ENCODE measurements around the gene PDE10A.

PDE10A gene

DNA sequence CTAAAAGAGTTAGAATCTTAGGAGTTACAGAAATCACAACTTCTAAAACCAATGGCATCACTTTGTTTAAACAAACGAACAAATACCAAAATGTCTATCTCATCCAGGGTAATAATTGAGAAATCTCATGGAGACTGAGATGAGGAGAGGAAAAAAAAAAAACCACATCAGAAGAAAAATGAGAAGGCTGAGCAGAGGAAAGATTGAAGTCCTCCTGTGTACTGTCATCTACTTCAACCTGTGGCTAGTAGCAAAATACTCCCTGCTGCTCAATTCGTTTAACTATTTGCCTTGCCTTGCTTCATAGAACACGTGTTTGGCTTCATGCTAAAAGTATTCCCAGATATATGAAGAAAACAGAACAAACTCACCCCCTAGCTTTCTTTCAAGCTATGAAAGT, 143.7 kb downstream of the PDE10A start:
- intact Hi-C loops (cut with DNase I; ENCODE audit: low total_unique reads) = no loop called here
- H3K27me3 ChIP-seq = no peaks in the 10 kb centered on the region
- no peak overlapping the region for H3K4me3 ChIP-seq
- TF ChIP-seq, protein P1, sequence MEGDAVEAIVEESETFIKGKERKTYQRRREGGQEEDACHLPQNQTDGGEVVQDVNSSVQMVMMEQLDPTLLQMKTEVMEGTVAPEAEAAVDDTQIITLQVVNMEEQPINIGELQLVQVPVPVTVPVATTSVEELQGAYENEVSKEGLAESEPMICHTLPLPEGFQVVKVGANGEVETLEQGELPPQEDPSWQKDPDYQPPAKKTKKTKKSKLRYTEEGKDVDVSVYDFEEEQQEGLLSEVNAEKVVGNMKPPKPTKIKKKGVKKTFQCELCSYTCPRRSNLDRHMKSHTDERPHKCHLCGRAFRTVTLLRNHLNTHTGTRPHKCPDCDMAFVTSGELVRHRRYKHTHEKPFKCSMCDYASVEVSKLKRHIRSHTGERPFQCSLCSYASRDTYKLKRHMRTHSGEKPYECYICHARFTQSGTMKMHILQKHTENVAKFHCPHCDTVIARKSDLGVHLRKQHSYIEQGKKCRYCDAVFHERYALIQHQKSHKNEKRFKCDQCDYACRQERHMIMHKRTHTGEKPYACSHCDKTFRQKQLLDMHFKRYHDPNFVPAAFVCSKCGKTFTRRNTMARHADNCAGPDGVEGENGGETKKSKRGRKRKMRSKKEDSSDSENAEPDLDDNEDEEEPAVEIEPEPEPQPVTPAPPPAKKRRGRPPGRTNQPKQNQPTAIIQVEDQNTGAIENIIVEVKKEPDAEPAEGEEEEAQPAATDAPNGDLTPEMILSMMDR (IDR thresholded peaks at IDR 0.05) = no peak
- H3K27ac ChIP-seq = no peak overlapping the region
- no peaks in the 10 kb centered on the region for H3K36me3 ChIP-seq
- no peaks in the 10 kb centered on the region for H3K9me3 ChIP-seq
- H3K4me1 ChIP-seq = no peaks in the 10 kb centered on the region
- no peak for DNase-seq

DNA sequence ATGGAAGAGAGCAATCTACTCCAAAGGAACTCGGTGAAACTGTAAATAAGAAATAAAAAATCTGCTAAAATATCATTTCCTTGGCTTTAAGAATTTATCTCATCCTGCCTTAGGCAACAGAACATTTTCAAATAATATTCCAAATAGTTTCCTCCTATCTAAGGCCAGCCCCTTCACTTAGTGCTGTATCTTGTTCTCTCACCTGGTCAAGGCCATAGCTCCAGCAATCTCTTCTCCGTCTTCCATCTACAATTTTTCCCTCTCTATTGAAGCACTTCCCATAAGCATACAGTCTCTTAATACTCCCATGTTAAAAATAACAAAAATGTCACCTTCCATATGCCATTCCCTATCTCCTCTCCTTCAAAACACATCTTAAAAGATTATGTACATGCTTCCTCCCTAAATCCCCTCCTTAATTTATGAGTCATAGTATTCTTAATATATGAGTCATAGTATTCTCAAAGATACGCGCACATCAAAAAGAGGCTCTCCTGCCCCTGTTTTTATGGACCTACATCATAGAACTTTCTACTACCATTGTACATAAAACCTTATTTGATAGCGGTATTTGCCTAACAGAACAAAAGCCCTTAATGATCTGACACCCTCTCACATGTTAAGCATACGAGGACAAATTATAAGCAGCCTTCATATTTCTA, 146.9 kb downstream of the PDE10A start:
- Histone ChIP-seq H3K4me3 (no peak overlapping the region), H3K9me3 (no peaks in the 10 kb centered on the region), H3K27me3 (no peaks in the 10 kb centered on the region), H3K4me1 (no peaks in the 10 kb centered on the region), H3K27ac (no peak overlapping the region), H3K36me3 (no peaks in the 10 kb centered on the region)
- intact Hi-C loops (cut with DNase I; ENCODE audit: low total_unique reads) = no loop called here
- TF ChIP-seq, protein P1 (IDR thresholded peaks at IDR 0.05) = no peak
- DNase-seq = no peak

- Histone ChIP-seq H3K4me3 (no peak overlapping the region), H3K27me3 (no peaks in the 10 kb centered on the region), H3K36me3 (no peaks in the 10 kb centered on the region), H3K9me3 (no peaks in the 10 kb centered on the region), H3K27ac (no peak overlapping the region), H3K4me1 (no peaks in the 10 kb centered on the region)
- no peak for DNase-seq
- intact Hi-C loops (cut with DNase I; ENCODE audit: low total_unique reads) = no loop called here
- TF ChIP-seq, protein P1 (IDR thresholded peaks at IDR 0.05) = no peak
These were observed 148.4 kb downstream of the PDE10A start for GRCh38 chr6:165514621-165515020.

DNA sequence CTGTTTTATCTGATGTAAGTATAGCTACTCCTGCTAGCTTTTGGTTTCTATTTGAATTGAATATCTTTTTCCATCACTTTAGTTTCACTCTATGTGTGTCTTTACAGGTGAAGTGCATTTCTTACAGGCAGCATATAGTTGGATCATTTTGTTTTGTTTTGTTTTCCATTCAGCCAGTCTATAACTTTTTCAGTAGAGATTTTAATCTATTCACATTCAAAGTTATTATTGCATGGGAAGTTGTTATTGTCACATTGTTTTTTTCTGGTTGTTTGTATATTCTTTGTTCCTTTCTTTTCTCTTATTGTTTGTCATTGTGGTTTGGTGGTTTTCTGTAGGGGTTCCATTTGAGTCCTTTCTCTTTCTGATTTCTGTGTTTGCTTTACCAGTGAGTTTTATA, 151.2 kb downstream of the PDE10A start:
- Histone ChIP-seq H3K4me1 (no peaks in the 10 kb centered on the region), H3K27ac (no peak overlapping the region), H3K9me3 (no peaks in the 10 kb centered on the region), H3K4me3 (no peak overlapping the region), H3K36me3 (no peaks in the 10 kb centered on the region), H3K27me3 (no peaks in the 10 kb centered on the region)
- no peak for DNase-seq
- TF ChIP-seq, protein P1 (IDR thresholded peaks at IDR 0.05) = no peak
- intact Hi-C loops (cut with DNase I; ENCODE audit: low total_unique reads) = no loop called here

DNA sequence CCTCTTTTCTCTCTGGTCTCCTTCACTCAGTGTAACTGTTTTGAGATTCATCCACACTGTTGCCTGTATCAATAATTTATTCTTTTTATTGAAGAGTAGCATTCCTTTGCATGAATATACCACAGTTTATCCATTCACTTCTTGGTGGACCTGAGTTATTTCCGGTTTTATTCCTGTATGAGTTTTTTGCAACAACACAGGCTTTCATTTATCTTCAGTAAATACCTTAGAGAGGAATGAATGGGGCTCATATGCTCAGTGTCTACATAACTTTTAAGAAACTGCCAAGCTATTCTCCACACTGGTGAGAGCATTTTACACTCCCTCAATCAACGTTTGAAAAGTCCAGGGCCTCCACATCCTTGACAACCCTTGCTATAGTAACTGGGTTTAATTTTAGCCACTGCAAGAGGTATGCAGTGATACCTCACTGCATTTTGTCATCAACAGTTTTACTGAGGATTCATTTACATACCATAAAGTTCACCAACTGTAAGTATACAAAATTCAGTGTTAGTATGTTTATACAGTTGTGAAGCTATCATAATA, 154.6 kb downstream of the PDE10A start:
- Histone ChIP-seq H3K36me3 (no peaks in the 10 kb centered on the region), H3K4me1 (no peaks in the 10 kb centered on the region), H3K27me3 (no peaks in the 10 kb centered on the region), H3K4me3 (no peak overlapping the region), H3K9me3 (no peaks in the 10 kb centered on the region), H3K27ac (no peak overlapping the region)
- DNase-seq = no peak
- intact Hi-C loops (cut with DNase I; ENCODE audit: low total_unique reads) = no loop called here
- TF ChIP-seq, protein P1 (IDR thresholded peaks at IDR 0.05) = no peak

All from tibial artery (tissue), 4 donors.